Chondrocyte (in vitro differentiated cells): ENCODE results near the gene PDZD2. TPM values are rescaled to one million over a fixed set of nuclear protein-coding genes. Genes with fewer than 3 reads are reported as not detected.
A peak's percentile ranks its signal among the peaks of the same experiment; 100 is the strongest.

ENCODE experiments used
- DNase-seq: peaks from one replicate; pipeline ENCODE4 v3.0.0; 2021; ENCODE audit warnings: mixed read lengths, low spot score
- H3K27ac Mint-ChIP-seq: one replicate; pipeline ENCODE4 v1.8.0; 2021; ENCODE audit warnings: mild to moderate bottlenecking, moderate library complexity, mixed read lengths; ENCODE audit not compliant: unreplicated experiment
- H3K27me3 Mint-ChIP-seq: 2 replicates; pipeline ENCODE4 v1.8.0; 2021; ENCODE audit warnings: low read depth, mixed read lengths
- H3K36me3 Mint-ChIP-seq: 2 replicates; pipeline ENCODE4 v1.8.0; 2021; ENCODE audit warnings: low read depth, mixed read lengths
- H3K4me1 Mint-ChIP-seq: 2 replicates; pipeline ENCODE4 v1.8.0; 2021; ENCODE audit warnings: low read depth, mild to moderate bottlenecking, mixed read lengths
- H3K4me3 Mint-ChIP-seq: one replicate; pipeline ENCODE4 v1.8.0; 2021; ENCODE audit warnings: mild to moderate bottlenecking, moderate library complexity, mixed read lengths; ENCODE audit not compliant: unreplicated experiment
- H3K9me3 Mint-ChIP-seq: 2 replicates; pipeline ENCODE4 v1.8.0; 2021; ENCODE audit warnings: low read depth, mixed read lengths
- total RNA-seq: library from RNA; stranded (reverse); gene quantifications from 3 replicates; pipeline ENCODE4 v1.2.1, GENCODE V29; 2021
- TF ChIP-seq, protein P1 (sequence below): fragments of 200-600 bp; sonication (generic); IDR thresholded peaks from 2 replicates; pipeline ENCODE4 v1.5.0; 2021; ENCODE audit warnings: antibody characterized with exemption, mild to moderate bottlenecking, moderate library complexity

Gene PDZD2
- total RNA-seq, 1 donor from 2014 or later, result 30.9 TPM

GRCh38 chr5:31754741-31755675, 116.1 kb downstream of the PDZD2 start:
- H3K4me1 Mint-ChIP-seq, result no peaks in the 10 kb centered on the region
- no peaks in the 10 kb centered on the region for H3K9me3 Mint-ChIP-seq
- H3K4me3 Mint-ChIP-seq, result no peak overlapping the region
- DNase-seq, result no peak
- TF ChIP-seq, protein P1, sequence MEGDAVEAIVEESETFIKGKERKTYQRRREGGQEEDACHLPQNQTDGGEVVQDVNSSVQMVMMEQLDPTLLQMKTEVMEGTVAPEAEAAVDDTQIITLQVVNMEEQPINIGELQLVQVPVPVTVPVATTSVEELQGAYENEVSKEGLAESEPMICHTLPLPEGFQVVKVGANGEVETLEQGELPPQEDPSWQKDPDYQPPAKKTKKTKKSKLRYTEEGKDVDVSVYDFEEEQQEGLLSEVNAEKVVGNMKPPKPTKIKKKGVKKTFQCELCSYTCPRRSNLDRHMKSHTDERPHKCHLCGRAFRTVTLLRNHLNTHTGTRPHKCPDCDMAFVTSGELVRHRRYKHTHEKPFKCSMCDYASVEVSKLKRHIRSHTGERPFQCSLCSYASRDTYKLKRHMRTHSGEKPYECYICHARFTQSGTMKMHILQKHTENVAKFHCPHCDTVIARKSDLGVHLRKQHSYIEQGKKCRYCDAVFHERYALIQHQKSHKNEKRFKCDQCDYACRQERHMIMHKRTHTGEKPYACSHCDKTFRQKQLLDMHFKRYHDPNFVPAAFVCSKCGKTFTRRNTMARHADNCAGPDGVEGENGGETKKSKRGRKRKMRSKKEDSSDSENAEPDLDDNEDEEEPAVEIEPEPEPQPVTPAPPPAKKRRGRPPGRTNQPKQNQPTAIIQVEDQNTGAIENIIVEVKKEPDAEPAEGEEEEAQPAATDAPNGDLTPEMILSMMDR, result no peak
- peaks cover 15% of the 10 kb centered on the region for H3K27me3 Mint-ChIP-seq
- no peak overlapping the region for H3K27ac Mint-ChIP-seq
- H3K36me3 Mint-ChIP-seq, result peaks cover 3% of the 10 kb centered on the region

- Mint-ChIP-seq H3K27me3 (peaks cover 12% of the 10 kb centered on the region), H3K9me3 (no peaks in the 10 kb centered on the region), H3K4me3 (no peak overlapping the region), H3K4me1 (no peaks in the 10 kb centered on the region), H3K27ac (no peak overlapping the region), H3K36me3 (no peaks in the 10 kb centered on the region)
- no peak for DNase-seq
- TF ChIP-seq, protein P1, result no peak
Observed at GRCh38 chr5:31755676-31756230, 116.8 kb downstream of the PDZD2 start.

DNA sequence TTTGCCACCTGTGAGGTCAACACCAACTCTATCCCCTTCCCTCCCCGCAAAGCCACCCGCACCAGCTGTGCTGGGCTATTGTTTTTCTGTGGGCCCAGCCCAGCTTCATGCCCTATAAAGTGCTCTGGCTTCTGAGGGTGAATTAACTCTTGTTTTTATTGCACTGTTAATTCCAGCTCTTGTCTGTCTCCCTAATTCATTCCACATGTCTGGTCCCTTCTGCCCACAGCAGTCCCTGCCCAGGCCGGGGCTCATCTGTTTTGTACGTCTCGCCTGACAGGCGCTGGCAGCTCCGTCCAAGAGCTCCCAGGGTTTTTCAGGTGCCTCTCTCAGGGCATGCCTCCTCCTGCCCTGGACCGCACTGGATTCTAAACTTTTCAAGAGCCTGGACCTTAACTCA, 118.9 kb downstream of the PDZD2 start:
- TF ChIP-seq, protein P1, result no peak
- H3K27me3 Mint-ChIP-seq, result peaks cover 16% of the 10 kb centered on the region
- H3K4me1 Mint-ChIP-seq, result no peaks in the 10 kb centered on the region
- DNase-seq, result no peak
- no peaks in the 10 kb centered on the region for H3K9me3 Mint-ChIP-seq
- no peak overlapping the region for H3K4me3 Mint-ChIP-seq
- H3K27ac Mint-ChIP-seq, result no peak overlapping the region
- H3K36me3 Mint-ChIP-seq, result no peaks in the 10 kb centered on the region

- no peak for DNase-seq
- H3K9me3 Mint-ChIP-seq, result no peaks in the 10 kb centered on the region
Observed at GRCh38 chr5:31758803-31759425, 120.0 kb downstream of the PDZD2 start.

GRCh38 chr5:31759925-31760324, 121.0 kb downstream of the PDZD2 start:
- no peaks in the 10 kb centered on the region for H3K9me3 Mint-ChIP-seq
- no peak overlapping the region for H3K27ac Mint-ChIP-seq
- peaks cover 31% of the 10 kb centered on the region for H3K27me3 Mint-ChIP-seq
- no peaks in the 10 kb centered on the region for H3K36me3 Mint-ChIP-seq
- H3K4me3 Mint-ChIP-seq, result no peak overlapping the region
- TF ChIP-seq, protein P1, result no peak
- no peak for DNase-seq
- no peaks in the 10 kb centered on the region for H3K4me1 Mint-ChIP-seq

More at GRCh38 chr5:31758803-31759425, 120.0 kb downstream of the PDZD2 start:
- peaks cover 24% of the 10 kb centered on the region for H3K27me3 Mint-ChIP-seq
- H3K27ac Mint-ChIP-seq, result peak overlapping the region; percentile 68
- H3K4me3 Mint-ChIP-seq, result no peak overlapping the region
- no peaks in the 10 kb centered on the region for H3K36me3 Mint-ChIP-seq
- no peaks in the 10 kb centered on the region for H3K4me1 Mint-ChIP-seq
- TF ChIP-seq, protein P1, result no peak
